Mesodermal cell (in vitro differentiated cells): ENCODE measurements around the gene NDUFB6. TPM values are rescaled to one million over a fixed set of nuclear protein-coding genes. Genes with fewer than 3 reads are reported as not detected.
"Not testable (repeated sequence)": the region's sequence is repeated elsewhere in the genome, so short reads cannot be mapped to it uniquely, and the experiment has no call there.

Experiments
- H3K27ac ChIP-seq: 2 replicates; pipeline ENCODE4 v1.7.0; 2013; ENCODE audit warnings: mild to moderate bottlenecking, low read depth, low read length, moderate library complexity; ENCODE audit not compliant: severe bottlenecking
- H3K36me3 ChIP-seq: 2 replicates; pipeline ENCODE4 v1.7.1; 2013; ENCODE audit warnings: mild to moderate bottlenecking, low read length, moderate library complexity; ENCODE audit not compliant: control insufficient read depth, insufficient read depth
- H3K4me1 ChIP-seq: one replicate; pipeline ENCODE4 v1.7.1; 2013; ENCODE audit warnings: mild to moderate bottlenecking, low read length; ENCODE audit not compliant: insufficient read depth, control insufficient read depth, poor library complexity, severe bottlenecking
- H3K4me3 ChIP-seq: 2 replicates; pipeline ENCODE4 v1.7.0; 2013; ENCODE audit warnings: low read length, control low read depth, mild to moderate bottlenecking; ENCODE audit not compliant: insufficient read depth, poor library complexity, severe bottlenecking; ENCODE audit errors: extremely low read depth
- H3K9me3 ChIP-seq: 2 replicates; pipeline ENCODE4 v1.7.1; 2013; ENCODE audit warnings: mild to moderate bottlenecking, low read length, moderate library complexity; ENCODE audit not compliant: control insufficient read depth
- WGBS, 2 experiments: methylation state at CpG; one replicate each; pipeline ENCODE4 v1.1.5; 2013; ENCODE audit warnings: missing lambda C conversion rate in 2 of 2; ENCODE audit not compliant: insufficient coverage in 2 of 2; 5-methylcytosine and 5-hydroxymethylcytosine counted together
- polyA plus RNA-seq, 2 experiments: library from polyadenylated mRNA; stranded (reverse); fragments of 50-300 nt; gene quantifications; one replicate each; pipeline ENCODE4 v1.2.3, GENCODE V29; 2013

NDUFB6 gene
- 80.4 TPM for polyA plus RNA-seq (2013, experiment 1 of 2)
- 91.0 TPM for polyA plus RNA-seq (2013, experiment 2 of 2)

DNA sequence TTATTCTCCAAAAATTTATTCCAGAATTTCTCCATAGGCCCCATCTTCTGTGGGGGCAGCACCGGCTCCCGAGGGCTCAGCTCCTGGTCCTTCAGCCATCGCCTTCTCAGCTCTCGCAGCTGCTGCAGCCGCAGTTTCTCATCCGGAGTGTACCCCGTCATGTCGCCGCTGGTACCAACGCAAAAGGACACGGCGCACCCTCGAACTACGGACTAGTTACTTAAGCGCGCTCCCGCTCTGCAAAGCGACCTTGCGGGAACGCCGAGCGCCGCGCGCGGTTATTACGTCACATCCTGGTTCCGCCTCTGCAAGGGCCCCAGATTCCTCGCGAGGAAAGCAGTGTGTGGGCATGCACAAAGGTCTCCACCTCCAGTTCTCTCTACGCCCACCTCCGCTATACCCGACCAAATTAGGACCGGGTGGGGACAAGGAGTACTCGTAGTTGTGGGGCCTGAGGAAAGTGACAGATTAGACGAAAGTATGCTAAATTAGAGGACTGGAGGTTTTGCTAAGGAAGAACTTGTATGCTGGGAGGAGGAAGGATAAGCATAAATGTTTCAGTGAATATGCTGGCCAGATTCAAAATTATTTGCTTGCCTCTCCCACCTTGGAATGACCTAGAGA lies at the start of gene NDUFB6:
Gene NDUFB6 (minus strand): TSS at position 260 of the 624 bp plus-strand sequence. CDS start 99 bp downstream, at position 161.
- Histone ChIP-seq H3K9me3 (no peaks in the 10 kb centered on the region), H3K4me3 (peak within 1 kb of the TSS; percentile 98), H3K27ac (peak within 1 kb of the TSS; percentile 77), H3K4me1 (peaks cover 8% of the 10 kb centered on the region), H3K36me3 (peaks cover 14% of the 10 kb centered on the region)
- WGBS, 2 experiments = 1 to 2% methylated on average over 20 to 28 of the region's 36 CpGs

- H3K9me3 ChIP-seq = no peaks in the 10 kb centered on the region
- no peak overlapping the region for H3K4me3 ChIP-seq
- no peaks in the 10 kb centered on the region for H3K4me1 ChIP-seq
- 74 to 81% methylated on average over 3 to 5 of the region's 5 CpGs for WGBS, 2 experiments
- H3K27ac ChIP-seq = no peak overlapping the region
- no peaks in the 10 kb centered on the region for H3K36me3 ChIP-seq
Measured at GRCh38 chr9:32618261-32618660, 45.3 kb upstream of the NDUFB6 start.

DNA sequence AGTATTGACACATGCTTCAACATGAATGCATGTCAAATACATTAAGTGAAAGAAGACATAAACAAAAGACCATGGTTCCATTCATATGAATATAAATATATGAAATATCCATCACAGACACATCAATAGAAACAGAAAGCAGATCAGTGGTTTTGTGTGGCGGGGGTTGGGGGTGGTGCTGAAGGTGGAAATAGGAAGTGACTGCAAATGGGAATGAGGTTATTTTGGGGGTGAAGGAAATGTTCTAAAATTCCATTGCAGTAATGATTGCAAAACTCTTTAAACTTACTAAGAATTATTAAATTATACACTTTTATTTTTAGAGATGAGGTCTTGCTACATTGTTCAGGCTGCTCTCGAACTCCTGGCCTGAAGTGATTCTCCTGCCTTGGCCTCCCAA lies 33.9 kb upstream of the NDUFB6 start:
- no peak overlapping the region for H3K27ac ChIP-seq
- no peaks in the 10 kb centered on the region for H3K9me3 ChIP-seq
- H3K4me1 ChIP-seq = no peaks in the 10 kb centered on the region
- no peaks in the 10 kb centered on the region for H3K36me3 ChIP-seq
- H3K4me3 ChIP-seq = no peak overlapping the region
- WGBS, 2 experiments = 67% methylated on average over 1 of the region's 2 CpGs; no CpG with 5 or more reads in 1 of the 2 experiments

- H3K36me3 ChIP-seq = no peaks in the 10 kb centered on the region
- H3K4me1 ChIP-seq = no peaks in the 10 kb centered on the region
Measured at GRCh38 chr9:32603914-32604852, 31.2 kb upstream of the NDUFB6 start.

GRCh38 chr9:32599021-32599420 lies 26.1 kb upstream of the NDUFB6 start:
- H3K4me3 ChIP-seq, H3K27ac ChIP-seq, H3K36me3 ChIP-seq, H3K4me1 ChIP-seq, H3K9me3 ChIP-seq: not testable (repeated sequence)
- 92 to 100% methylated on average over 1 of the region's 3 CpGs for WGBS, 2 experiments

More at GRCh38 chr9:32603914-32604852, 31.2 kb upstream of the NDUFB6 start:
- WGBS, 2 experiments = 92% methylated on average over 6 to 7 of the region's 12 CpGs
- Histone ChIP-seq H3K9me3 (no peaks in the 10 kb centered on the region), H3K27ac (no peak overlapping the region), H3K4me3 (no peak overlapping the region)

GRCh38 chr9:32596936-32597335 lies 24.0 kb upstream of the NDUFB6 start:
- Histone ChIP-seq H3K4me3 (no peak overlapping the region), H3K4me1 (no peaks in the 10 kb centered on the region), H3K27ac (no peak overlapping the region), H3K9me3 (peaks cover 3% of the 10 kb centered on the region), H3K36me3 (no peaks in the 10 kb centered on the region)

DNA sequence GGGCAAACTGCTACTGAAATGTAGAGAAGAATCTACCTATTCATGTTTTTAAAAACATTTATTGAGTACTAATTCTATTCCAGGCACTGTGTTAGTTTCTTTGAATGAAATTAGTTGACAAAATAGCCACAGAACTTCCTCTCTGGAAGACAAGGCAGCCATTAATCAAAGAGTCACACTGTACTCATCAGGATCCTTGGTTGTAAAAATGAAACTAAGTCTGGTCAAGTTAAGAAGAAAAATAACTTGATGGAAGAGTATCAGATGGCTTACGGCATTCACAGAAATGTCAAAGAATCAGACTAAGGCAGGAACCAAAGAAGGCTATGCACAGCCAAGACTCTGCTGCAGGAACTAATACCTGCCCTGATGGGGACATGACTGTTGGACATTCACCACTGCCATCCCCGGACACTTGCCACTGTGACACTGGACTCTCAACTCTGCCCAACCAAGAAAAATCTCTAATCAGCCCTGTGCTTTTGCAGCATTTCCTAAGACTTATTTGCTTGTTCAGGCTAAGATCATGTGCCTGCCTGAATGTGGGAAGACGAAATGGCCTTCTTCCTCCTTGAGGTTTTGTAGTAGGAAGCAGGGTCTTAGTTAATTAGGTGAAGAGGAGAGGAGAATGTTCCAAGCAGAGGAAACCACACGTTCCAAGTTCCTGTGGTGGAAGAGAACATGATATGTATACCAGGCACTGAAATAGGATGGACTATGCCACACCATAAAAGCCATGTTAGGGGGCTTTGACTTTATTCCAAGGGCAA lies 23.3 kb upstream of the NDUFB6 start:
- no peak overlapping the region for H3K27ac ChIP-seq
- peaks cover 3% of the 10 kb centered on the region for H3K9me3 ChIP-seq
- WGBS, 2 experiments = 85 to 89% methylated on average over 4 of the region's 4 CpGs
- H3K4me3 ChIP-seq = no peak overlapping the region
- H3K36me3 ChIP-seq = no peaks in the 10 kb centered on the region
- H3K4me1 ChIP-seq = no peaks in the 10 kb centered on the region

- no peak overlapping the region for H3K27ac ChIP-seq
- H3K9me3 ChIP-seq = no peaks in the 10 kb centered on the region
- H3K36me3 ChIP-seq = no peaks in the 10 kb centered on the region
- H3K4me1 ChIP-seq = no peaks in the 10 kb centered on the region
- WGBS, 2 experiments = no CpG with 5 or more reads among the region's 1 CpG
- H3K4me3 ChIP-seq = no peak overlapping the region
Measured at GRCh38 chr9:32590898-32591297, 17.9 kb upstream of the NDUFB6 start.

GRCh38 chr9:32590476-32590875 lies 17.5 kb upstream of the NDUFB6 start:
- no peak overlapping the region for H3K4me3 ChIP-seq
- H3K36me3 ChIP-seq = no peaks in the 10 kb centered on the region
- no peak overlapping the region for H3K27ac ChIP-seq
- H3K9me3 ChIP-seq = no peaks in the 10 kb centered on the region
- H3K4me1 ChIP-seq = no peaks in the 10 kb centered on the region
- 40% methylated on average over 1 of the region's 2 CpGs; no CpG with 5 or more reads in 1 of the 2 experiments for WGBS, 2 experiments

DNA sequence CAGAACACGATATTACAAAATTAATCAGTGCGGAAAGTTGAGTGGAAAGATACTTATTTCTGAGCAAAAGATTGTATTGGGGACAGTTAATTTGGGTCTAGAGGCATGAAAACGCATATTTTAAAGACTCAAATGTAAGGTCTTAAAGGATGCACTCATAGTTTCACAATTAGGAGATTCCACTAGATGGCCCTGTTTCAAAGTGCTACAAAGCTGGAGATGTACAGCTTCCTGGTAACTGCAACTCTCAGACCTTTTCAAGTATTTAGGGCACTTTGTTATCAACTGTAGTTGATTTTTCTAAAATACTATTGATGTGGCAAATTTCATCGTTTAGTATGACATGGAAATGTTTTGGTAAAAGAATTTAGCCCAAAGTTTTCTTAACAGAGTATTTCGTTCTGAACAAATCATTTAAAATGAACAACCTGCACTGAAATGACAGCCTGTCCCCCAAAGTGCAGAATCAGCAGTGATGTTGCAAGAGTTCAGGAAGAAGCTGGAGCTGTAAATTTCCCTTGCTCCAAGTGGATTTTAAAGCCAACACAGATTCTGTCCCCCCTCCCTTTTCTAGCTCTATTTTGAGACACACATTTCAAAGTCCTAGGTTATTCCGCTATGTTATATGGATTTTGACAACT lies 16.2 kb upstream of the NDUFB6 start:
- Histone ChIP-seq H3K4me1 (no peaks in the 10 kb centered on the region), H3K27ac (no peak overlapping the region)
- 25 to 40% methylated on average over 2 to 3 of the region's 6 CpGs for WGBS, 2 experiments

More for the DNA sequence above, 16.2 kb upstream of the NDUFB6 start:
- H3K4me3 ChIP-seq = no peak overlapping the region
- no peaks in the 10 kb centered on the region for H3K36me3 ChIP-seq
- no peaks in the 10 kb centered on the region for H3K9me3 ChIP-seq
